ENCODE results near the gene FLT4.

DNA sequence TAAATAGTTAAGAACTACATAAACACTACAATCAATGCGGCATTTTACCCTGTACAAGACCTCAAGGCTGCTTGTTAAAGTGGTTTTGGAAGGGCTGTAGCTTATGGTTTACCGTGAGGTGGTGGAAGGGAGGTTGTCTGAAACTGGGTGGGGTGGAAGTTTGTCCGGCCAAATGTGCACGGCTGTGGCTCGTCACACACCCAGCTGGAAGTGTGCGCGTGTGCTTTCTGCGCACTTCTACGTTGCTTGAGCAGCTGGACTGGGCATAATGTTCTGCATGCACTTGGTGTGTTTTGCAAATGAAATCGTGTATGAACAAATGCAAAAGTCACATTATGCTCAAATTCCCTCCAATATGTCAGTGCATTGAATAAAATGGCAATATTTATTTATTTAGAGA lies 17.4 kb upstream of the FLT4 start:
- TF ChIP-seq, protein P1, sequence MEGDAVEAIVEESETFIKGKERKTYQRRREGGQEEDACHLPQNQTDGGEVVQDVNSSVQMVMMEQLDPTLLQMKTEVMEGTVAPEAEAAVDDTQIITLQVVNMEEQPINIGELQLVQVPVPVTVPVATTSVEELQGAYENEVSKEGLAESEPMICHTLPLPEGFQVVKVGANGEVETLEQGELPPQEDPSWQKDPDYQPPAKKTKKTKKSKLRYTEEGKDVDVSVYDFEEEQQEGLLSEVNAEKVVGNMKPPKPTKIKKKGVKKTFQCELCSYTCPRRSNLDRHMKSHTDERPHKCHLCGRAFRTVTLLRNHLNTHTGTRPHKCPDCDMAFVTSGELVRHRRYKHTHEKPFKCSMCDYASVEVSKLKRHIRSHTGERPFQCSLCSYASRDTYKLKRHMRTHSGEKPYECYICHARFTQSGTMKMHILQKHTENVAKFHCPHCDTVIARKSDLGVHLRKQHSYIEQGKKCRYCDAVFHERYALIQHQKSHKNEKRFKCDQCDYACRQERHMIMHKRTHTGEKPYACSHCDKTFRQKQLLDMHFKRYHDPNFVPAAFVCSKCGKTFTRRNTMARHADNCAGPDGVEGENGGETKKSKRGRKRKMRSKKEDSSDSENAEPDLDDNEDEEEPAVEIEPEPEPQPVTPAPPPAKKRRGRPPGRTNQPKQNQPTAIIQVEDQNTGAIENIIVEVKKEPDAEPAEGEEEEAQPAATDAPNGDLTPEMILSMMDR (IDR thresholded peaks at IDR 0.05; ENCODE audit: low read depth, low read length, poor library complexity, severe bottlenecking): no peak
- no peak for TF ChIP-seq EZH2phosphoT487 (IDR thresholded peaks at IDR 0.05; ENCODE audit: borderline replicate concordance, low read length)

Data from DOHH2 (cell line).